Measurements from ENCODE around the gene SLF2.
A peak's percentile ranks its signal among the peaks of the same experiment; 100 is the strongest.

The SLF2 gene

DNA sequence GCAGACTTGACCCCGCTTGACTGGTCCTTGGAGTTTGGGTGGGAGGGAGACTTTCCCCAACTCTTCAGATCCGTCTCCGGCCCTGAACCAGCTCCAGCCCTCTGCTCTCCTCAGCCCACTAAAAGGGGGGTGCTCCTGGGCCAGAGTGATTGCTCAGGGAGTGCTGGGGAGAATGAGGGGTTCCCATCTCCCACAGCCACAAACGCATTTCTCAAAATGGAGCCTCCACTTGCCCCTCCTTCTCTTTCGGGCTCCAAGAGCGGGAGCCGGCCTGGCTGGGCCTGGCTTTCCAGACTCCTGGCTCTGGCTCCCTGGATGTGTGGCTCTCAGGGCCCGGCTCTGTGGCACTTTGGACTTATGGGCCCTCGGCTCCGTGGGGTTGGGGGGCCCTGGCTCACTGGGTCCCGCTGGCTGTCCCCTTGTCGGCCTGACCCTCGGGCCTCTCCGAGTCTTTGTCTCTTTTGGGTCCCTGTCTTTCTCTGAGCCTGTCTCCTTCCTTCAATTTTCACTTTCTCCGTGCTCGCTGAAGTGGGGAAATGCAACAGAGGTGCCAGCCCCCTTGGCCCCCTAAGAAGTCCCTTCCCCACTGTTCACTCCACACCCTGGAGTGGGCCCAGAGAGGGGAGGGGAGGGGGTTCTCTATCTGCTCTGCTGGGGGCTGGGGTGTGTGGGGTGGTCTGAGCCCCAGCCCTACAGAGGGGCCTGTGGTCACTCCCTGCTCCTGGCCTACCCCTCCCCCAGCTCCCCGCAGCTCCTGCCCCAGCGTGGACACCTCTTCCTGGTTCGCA lies 87.6 kb downstream of the SLF2 start:
- DNase-seq (ENCODE audit: low read depth) = peak; percentile 17

DNA sequence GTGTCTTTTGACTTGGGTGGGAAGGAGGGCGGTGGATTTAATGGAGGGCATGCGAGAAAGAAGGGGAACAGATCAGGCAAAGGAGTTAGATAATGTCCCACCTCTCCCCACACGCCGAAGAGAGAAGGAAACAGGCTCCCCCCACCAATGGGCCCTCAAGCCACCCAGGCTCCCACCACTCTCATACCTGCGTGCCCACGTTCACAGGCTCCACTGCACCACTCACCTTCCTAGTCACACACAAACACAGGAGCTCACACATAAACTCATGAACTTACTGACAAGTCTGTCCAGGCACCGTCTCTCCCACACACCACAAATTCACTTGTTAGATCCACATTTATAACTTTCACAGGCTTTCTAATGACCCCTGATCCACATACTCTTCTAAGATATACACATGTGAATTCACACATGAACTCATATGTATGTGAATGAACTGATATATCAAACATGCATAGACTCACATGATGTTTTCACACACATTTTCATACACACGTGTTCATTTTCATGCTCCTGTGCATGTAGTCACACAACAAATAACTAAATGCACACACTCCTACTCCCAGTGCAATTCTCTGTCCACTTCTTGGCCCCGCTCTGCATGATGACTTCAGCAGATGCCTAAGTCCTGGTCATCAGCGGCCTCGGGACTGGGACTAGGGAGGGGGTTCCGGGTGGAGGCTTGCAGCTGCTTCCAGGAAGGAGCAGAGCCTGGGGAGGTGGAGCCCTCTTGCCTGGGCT lies 88.3 kb downstream of the SLF2 start:
- DNase-seq (ENCODE audit: low read depth) = peak; percentile 75

DNA sequence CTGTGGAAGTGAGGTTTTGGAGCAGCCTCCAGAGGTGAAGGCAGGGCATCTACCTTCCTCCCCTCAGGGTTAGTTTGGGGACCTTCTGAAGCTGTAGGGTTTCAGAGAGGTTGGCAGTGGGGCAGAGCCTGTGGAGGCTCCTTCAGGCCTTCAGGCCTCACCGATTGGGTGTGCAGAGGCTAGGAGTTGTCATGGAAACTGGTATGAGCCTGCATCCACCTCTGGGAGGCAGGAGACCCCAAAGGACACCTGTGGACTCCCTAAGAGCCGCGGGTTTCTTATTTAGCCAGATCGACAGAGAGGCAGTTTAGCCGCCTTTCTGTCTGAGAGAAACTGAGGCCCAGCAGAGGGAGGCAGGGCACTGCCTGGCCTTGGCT lies 88.9 kb downstream of the SLF2 start:
- DNase-seq (ENCODE audit: low read depth) = no peak

DNA sequence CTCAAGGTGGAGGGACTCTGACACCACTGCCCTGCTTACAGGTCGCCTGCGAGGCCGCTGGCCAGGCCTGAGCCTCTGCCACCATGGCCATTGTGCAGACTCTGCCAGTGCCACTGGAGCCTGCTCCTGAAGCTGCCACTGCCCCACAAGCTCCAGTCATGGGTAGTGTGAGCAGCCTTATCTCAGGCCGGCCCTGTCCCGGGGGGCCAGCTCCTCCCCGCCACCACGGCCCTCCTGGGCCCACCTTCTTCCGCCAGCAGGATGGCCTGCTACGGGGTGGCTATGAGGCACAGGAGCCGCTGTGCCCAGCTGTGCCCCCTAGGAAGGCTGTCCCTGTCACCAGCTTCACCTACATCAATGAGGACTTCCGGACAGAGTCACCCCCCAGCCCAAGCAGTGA lies 89.7 kb downstream of the SLF2 start:
- DNase-seq (ENCODE audit: low read depth) = no peak

DNA sequence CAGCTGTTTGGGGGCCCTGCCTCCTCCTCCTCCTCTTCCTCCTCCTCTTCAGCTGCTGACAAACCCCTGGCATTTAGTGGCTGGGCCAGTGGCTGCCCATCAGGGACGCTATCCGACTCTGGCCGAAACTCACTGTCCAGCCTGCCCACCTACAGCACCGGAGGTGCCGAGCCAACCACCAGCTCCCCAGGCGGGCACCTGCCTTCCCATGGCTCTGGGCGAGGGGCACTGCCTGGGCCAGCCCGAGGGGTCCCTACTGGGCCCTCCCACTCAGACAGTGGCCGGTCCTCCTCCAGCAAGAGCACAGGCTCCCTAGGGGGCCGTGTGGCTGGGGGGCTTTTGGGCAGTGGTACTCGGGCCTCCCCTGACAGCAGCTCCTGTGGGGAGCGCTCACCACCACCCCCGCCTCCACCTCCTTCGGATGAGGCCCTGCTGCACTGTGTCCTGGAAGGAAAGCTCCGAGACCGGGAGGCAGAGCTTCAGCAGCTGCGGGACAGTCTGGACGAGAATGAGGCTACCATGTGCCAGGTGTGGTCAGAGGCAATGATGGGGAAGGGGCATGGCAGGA lies 91.0 kb downstream of the SLF2 start:
- no peak for DNase-seq (ENCODE audit: low read depth)

DNA sequence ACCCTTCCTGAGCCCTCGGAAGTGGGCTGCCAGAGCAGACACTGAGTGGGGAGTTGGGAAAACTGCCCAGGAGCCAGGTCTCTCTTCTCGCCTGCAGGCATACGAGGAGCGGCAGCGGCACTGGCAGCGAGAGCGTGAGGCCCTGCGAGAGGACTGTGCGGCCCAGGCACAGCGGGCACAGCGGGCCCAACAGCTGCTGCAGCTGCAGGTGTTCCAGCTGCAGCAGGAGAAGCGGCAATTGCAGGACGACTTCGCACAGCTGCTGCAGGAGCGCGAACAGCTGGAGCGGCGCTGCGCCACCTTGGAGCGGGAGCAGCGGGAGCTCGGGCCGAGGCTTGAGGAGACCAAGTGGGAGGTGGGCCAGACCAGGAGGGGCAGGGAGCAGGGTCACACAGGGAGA lies 92.6 kb downstream of the SLF2 start:
- DNase-seq (ENCODE audit: low read depth) = no peak

DNA sequence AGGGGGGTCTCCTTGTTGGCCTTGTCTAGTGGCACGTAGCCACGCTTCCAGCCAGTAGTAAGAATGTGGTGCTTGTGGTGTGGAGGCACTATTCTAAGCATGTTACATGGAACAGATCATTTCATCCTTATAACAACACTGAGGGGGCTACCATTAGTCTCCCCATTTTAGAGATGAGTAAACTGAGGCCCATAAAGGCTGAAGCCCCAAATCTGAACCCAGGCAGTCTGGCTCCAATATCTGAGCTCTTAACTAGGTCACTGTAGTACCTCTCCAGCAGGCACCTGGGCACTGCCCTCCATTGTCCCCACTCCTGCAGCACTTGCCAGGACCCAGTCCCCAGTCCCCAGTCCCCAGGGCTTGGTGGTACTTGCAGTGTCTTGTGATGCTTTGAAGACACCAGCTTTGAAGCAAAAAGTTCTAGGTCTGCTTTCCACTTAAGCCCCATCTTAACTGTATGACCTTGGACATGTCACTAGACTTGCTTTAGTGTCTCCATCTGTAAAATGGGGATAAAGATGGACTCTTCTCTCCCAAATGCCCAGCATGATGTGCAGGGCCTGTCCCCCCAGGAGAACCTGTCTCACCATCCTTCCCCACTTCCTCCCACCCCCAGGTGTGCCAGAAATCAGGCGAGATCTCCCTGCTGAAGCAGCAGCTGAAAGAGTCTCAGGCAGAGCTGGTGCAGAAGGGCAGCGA lies 93.3 kb downstream of the SLF2 start:
- DNase-seq (ENCODE audit: low read depth) = no peak

DNA sequence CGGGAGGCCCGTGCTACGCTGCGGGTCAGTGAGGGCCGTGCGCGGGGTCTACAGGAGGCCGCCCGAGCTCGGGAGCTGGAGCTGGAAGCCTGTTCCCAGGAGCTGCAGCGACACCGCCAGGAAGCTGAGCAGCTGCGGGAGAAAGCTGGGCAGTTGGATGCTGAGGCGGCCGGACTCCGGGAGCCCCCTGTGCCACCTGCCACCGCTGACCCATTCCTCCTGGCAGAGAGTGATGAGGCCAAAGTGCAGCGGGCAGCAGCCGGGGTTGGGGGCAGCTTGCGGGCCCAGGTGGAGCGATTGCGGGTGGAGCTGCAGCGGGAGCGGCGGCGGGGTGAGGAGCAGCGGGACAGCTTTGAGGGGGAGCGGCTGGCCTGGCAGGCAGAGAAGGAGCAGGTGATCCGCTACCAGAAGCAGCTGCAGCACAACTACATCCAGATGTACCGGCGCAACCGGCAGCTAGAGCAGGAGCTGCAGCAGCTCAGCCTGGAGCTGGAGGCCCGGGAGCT lies 93.9 kb downstream of the SLF2 start:
- no peak for DNase-seq (ENCODE audit: low read depth)

DNA sequence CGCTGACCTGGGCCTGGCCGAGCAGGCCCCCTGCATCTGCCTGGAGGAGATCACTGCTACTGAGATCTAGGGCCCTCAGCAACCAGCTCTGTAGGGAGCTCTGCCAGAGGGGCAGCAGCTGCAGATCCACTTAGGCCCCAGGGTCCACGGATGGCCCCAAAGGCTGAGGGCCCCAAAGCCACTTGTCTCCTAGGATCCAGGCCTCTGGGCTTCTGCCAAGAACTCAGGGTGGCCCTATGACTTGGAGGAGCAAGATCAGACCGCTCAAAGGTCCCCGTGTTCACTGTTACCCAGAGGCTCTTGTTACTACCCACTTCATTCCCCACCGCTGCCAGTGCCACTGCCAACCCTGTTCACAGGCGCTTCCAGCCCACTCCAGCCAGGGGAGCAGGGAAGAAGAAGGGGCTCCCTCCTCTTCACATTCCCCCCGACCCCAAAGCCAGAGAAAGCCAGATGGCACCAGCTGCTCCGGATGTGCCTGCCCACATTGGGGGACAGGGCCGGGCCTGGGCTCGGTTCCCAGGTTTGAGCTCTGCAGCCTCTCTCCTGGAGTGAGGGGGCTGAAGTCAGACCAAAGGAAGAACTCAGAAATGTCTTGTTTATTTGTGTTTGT lies 94.4 kb downstream of the SLF2 start:
- DNase-seq (ENCODE audit: low read depth) = no peak

DNA sequence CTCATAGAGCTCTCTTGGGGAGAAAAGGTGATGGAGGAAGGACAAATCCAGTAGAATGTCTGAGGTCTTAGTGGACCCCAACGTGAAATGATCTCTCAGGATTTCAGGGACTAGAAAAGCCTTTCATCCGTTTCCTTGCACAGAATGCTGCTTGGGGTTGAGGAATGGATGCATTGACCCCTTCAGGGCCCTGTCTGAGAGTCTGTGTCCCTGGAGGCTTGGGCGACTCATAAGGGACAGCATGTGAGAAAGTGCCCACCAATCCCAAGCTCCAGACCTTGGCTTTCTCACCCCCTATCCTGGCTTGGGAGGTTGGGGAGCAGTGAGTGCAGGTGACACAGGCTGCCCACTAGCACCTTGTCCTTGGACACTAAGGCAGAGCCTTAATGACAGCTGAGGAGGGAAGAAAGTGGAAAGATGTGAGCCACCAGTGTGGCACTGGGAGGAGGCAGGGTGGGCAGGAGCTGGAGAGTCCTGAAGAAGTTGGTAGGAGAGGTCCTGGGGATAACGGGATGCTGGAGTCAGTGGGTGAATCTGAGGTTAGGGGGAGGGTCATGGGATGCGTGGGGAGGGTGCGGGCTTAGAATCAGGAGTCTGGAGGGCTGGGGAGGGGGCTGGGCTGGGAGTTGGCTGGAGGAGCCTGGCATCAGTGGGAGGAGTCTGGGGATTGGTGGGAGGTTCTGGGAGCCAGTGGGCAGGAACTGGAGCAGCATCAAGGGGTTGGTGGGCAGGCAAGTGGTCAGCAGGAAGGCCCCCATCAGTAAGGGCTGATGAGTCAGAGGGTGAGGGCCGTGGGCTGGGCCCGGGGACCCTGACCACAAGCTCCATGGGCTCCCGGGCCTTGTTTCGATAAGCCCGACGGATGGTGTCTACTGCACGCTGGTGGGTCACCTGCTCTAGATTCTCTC lies 95.4 kb downstream of the SLF2 start:
- no peak for DNase-seq (ENCODE audit: low read depth)

DNA sequence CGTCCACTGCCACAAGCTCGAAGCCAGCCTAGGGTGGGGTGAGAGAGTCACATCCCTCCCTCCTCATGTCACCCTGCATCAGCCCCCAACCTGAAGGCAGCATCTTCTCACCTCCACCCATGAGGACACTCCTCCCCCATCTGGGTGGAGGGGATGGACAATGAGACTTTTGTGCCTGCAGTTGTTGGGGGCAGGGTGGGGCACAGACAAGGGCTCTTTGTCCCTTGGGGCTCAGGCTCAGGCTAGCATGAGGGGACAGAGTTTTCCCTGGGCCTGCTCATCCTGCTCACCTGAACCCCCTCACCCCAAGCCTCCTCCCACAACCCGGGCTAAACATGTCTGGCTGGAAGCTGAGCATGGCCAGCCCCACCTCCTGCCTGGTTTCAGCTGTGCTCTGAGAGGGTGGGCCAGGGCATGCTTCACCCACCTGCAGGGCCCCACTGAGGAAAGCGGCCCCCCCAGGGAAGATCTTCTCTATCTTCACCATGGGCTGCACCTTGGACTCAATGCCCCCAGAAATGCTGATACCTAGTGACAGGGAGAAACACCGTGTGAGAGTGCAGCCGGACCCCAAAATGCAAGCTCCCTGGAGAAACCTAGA lies 96.2 kb downstream of the SLF2 start:
- no peak for DNase-seq (ENCODE audit: low read depth)

DNA sequence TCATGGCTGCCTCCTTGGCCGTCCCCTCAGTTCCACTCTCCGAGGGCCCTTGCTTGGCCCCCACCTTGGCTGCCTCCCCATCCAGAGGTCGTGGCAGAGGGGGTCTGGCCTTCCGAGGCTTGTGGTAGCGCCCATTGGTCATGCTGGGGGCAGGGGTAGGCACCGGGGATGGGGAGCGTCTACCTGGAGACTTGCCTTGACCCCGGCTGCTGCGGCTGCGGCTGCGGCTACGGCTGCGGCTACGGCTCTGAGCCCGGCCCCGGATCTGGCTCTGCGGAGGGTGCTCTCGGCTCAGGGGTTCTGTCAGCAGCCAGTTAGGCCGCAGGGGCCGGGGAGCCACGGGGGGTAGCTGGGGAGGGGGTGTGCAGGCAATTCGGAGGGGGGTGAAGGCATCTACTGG lies 97.6 kb downstream of the SLF2 start:
- no peak for DNase-seq (ENCODE audit: low read depth)

DNA sequence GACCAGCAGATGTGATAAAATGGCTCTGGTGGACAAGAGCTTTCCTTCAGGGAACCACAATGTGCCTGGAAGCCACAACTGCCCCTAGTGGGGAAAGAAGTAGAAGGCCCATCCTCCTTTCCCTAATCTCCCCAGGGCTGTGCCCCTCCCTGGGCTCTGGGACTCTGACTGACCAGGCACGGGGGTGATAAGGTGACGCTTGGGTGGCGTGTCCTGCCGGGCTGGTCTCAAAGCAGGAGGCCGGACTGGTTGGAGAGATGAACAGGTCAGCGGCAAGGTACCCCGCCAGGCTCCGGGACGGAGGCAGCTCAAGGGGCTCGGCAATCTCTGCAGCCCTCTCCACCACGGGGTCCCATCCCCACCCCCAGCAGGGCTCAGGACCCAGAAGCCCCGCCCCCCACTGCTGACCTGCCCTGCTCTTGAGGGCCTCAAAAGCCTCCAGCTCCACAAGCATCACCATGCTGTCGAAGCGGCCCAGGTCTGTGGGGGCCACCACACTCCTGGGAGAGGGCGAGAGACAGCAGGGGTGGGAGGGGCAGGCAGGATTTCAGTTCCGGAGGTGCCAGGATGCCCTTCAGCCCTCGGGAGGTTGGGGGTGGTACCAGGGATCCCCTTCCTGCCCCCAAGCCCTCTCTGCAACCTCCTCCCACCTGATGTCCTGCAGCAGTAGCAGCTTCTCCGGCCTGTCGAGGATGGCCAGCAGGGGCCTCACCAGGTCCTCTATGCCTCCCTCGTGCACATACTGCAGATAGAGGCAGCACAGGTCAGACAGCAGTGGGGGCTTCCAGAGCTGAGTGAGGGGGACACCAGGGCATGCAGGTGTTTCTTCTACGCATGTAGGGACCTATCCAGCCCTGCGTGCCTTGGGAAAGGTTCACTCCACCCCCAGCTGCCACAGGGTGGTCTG lies 99.0 kb downstream of the SLF2 start:
- DNase-seq (ENCODE audit: low read depth) = peak; percentile 9

DNA sequence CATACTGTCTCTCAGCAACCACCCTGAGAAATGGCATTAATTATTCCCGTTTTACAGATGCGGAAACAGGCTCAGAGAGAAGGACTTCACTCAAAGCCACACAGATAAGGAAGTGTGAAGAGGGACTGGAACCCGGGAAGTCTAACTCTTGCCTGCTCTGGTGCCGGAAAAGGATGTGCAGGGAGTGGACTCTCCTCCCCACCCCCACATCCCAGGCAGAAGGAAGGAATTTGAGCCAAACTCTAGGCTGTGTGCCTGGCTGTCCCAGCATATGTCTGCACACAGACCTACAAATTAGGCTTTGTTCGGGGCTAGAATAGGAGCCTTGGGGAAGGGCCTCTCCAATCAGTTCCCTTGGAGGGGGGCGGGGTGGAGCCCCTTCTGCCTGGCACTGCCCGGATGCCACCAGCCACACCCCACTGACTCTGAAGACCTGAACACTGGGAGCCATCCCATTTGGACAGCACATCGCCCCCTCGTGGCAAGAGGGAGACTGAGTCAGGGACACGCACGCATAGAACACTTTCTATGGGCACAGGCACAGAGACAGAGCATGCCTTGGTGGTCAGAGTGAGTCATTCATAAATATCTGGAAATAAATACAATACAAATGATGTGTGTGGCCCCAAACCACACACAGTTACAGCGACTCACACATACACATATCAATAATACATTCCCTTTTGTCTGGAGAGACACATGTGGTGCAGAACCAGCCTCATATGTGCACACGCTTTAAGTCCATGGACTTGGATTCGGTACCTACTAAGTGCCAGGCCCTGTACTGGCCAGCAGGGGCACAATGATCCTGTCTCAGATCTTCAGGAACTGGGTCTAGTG lies 100.0 kb downstream of the SLF2 start:
- DNase-seq (ENCODE audit: low read depth) = peak; percentile 85

DNA sequence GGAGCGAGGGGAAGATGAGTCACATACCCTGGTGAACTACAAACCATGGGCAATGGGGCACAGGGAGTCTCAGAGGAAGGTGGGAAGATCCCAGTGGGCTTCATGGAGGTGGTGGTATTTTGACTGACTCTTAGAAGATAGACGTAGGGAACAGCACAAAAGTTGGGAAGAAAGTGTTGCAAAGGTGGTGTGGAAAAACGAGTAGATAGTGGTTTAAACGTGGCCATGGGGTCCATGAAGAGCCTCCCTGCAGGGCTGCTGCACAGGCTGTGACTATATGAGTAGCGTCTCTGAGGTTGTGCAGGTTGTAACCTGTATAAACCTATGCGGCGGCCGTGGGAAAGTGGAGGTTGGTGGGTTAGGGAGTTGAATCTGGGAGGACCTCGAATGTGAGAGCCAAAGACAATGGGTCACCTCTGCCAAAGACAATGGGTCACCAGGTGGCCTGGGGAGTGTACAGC lies 100.6 kb downstream of the SLF2 start:
- no peak for DNase-seq (ENCODE audit: low read depth)

DNA sequence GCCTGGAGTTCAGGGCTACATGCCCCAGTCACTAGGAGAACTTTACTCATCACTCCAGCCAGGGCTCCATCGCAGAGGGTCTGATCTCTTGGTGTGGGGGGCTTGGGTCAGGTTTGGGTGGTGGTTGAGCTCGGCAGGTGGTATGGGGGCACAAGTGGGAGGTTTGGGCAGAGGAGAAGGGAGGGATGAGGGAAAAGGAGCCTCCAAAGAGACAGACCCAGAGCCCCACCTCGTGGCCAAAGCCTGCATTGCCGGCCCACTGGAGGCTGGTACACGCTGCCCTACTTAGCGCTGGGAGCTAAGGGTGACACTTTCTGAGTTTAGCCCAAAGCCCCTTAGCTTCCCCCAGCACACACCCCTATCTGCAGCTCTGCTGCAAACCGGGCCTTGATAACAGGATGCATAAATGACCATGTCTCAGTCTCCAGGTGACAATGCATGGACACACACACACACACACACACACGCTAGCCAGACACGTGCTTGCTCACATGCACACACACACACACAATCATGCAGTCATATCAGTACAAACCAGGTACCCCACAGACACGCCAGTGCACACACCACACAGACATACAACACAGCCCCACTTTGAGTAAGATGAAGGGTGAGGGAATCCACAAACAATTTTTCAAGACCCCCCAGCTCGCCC lies 101.6 kb downstream of the SLF2 start:
- peak; percentile 50 for DNase-seq (ENCODE audit: low read depth)

Data from amniotic epithelial cell (primary cell).